Testis (tissue), 2 donors: ENCODE data around the gene LPCAT3.

Experiments used
- CTCF ChIP-seq, 3 experiments: fragments of 450-650 bp in 2 of 3; fragments of 200-600 bp in 1 of 3; sonication (generic) in 1 of 3; IDR thresholded peaks; one replicate each; pipeline ENCODE4 v1.5.1; 2016 to 2019; ENCODE audit warnings: antibody characterized with exemption in 3 of 3, mild to moderate bottlenecking in 2 of 3, moderate library complexity in 1 of 3
- POLR2A ChIP-seq: fragments of 450-650 bp; IDR thresholded peaks from one replicate; pipeline ENCODE4 v1.6.1; 2017; ENCODE audit warnings: antibody characterized with exemption, mild to moderate bottlenecking, moderate library complexity

GRCh38 chr12:6964605-6965025 is 53.7 kb downstream of the LPCAT3 start:
- TF ChIP-seq CTCF (IDR thresholded peaks at IDR 0.05) (no peak), POLR2A (no peak)
